Right cardiac atrium (tissue), 5 donors: ENCODE results near the gene EPB41. TPM values are rescaled to one million over a fixed set of nuclear protein-coding genes. Genes with fewer than 3 reads are reported as not detected.

Experiments
- ATAC-seq, 2 donors: fragments of 200-7000 bp; cut with Tn5 transposase; one replicate each; pipeline versions ENCODE4 v1.8.0 to v1.9.1; 2020; ENCODE audit warnings: moderate library complexity in 2 of 2, mild to moderate bottlenecking in 1 of 2
- DNase-seq, 3 donors: peaks; one replicate each; pipeline ENCODE4 v3.0.0-alpha.2; 2020
- H3K27ac ChIP-seq: one replicate; pipeline ENCODE4 v1.5.1; 2013; ENCODE audit warnings: mild to moderate bottlenecking, low read length, control low read depth, moderate library complexity
- H3K27me3 ChIP-seq: one replicate; pipeline ENCODE4 v1.6.1; 2013; ENCODE audit not compliant: control insufficient read depth, insufficient read depth
- H3K4me1 ChIP-seq: one replicate; pipeline ENCODE4 v1.6.1; 2013; ENCODE audit warnings: low read length; ENCODE audit not compliant: control insufficient read depth, insufficient read depth
- H3K4me3 ChIP-seq: one replicate; pipeline ENCODE4 v1.5.1; 2013; ENCODE audit warnings: low read length, control low read depth
- H3K9me3 ChIP-seq: one replicate; pipeline ENCODE4 v1.6.1; 2013; ENCODE audit warnings: low read length; ENCODE audit not compliant: control insufficient read depth
- WGBS: extraction: QIAGEN DNeasy Blood & Tissue Kit; methylation state at CpG from one replicate; pipeline ENCODE4 v1.1.7; 2013; 5-methylcytosine and 5-hydroxymethylcytosine counted together
- intact Hi-C, 4 donors: fragments of 100-400 bp; cut with DNase I; formaldehyde crosslinking; loops; one replicate each; pipeline versions ENCODE4 v1.11.0 to v1.14.0; 2022 to 2023
- polyA plus RNA-seq: library from polyadenylated mRNA; stranded (reverse); fragments of 200-250 nt; gene quantifications from one replicate; pipeline ENCODE4 v1.2.3, GENCODE V29; 2013
- total RNA-seq, 4 donors: library from RNA; stranded (reverse); fragmentation: NEBNext Ultra II Directional; extraction: Animal tissue kit (Norgen Biotek cat#: 25700); gene quantifications; one replicate each; pipeline ENCODE4 v1.2.1, GENCODE V29; 2021
- donor health status: healthy with polysubstance abuse.
- donor health status: DM: no; HTN: yes; CAD: no.
- donor health status: DM: no; HTN: no; CAD: no.
- donor health status: DM: no; HTN: yes; CAD: no; lungs with severe emphysema.
- donor health status: DM: yes; HTN: yes; CAD: no.

EPB41 gene
- total and polyA plus RNA-seq, 5 donors, result 8.9 to 21.1 (median 17.1) TPM

- intact Hi-C loops, result no loop called here
- Histone ChIP-seq H3K27me3 (no peaks in the 10 kb centered on the region), H3K4me3 (no peak overlapping the region), H3K27ac (no peak overlapping the region), H3K4me1 (no peaks in the 10 kb centered on the region), H3K9me3 (no peaks in the 10 kb centered on the region)
- DNase-seq (no peak), ATAC-seq (no peak)
- WGBS, result 82% methylated on average over 2 of the region's 2 CpGs
Measured at GRCh38 chr1:28890836-28891235, 23.5 kb upstream of the EPB41 start.

DNA sequence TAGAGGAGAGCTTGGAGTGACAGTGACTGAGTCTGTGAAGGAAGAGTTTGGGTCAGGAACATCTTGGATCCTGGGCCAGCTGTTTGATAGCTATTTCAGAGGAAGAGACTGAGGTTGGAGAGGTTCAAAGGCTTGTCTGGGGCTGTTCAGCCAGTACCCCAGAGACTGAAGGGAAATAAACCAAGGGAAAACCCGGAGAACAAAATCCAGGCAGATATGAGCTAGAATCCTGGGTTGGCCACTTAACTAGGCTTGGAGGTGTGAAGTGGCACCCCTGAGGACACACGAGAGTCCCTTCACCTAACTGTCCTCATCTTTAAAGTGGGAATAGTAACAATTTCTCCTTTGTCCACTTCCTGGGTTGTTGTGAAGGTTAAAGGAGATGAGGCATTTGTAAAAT lies 23.1 kb upstream of the EPB41 start:
- intact Hi-C loops, result no loop called here
- ATAC-seq, result no peak
- WGBS, result 74% methylated on average over 2 of the region's 2 CpGs

DNA sequence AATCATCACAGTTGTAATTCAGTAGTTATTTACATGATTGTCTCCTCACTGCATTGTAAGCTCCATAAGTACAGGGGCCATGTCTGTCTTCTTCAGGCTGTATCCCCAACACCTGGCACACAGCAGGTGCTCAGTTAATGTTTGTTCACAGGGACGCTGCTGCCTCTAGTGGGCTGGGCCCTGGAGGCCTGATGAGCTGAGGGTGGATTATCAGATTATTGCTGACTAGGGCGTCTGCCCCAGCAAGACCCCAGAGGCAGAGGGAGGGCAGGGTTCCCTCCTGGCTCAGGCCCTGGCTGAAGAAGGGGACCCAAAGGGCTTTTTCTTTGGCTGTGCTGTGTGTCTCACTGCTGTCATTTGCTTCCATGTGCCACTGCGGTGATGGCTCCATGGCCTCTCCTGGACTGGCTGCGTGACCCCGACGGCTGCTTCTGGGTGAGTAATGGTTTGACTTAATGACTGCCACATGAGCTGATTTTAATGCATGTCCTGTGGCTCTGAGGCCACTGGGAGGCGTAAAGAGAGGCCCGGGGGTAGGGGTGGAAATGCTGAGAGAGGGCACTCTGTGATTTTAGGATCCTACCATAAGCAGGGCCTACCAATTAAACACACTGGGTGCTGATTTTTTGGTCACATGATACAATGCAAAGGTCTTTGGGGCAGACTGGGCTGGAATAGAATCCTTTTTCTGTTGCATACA lies 20.8 kb upstream of the EPB41 start:
- Histone ChIP-seq H3K4me3 (no peak overlapping the region), H3K4me1 (peaks cover 6% of the 10 kb centered on the region), H3K27ac (no peak overlapping the region), H3K9me3 (no peaks in the 10 kb centered on the region), H3K27me3 (no peaks in the 10 kb centered on the region)
- intact Hi-C loops, result no loop called here
- no peak for DNase-seq
- 79% methylated on average over 8 of the region's 8 CpGs for WGBS
- ATAC-seq, result no peak

More for the DNA sequence above, 23.1 kb upstream of the EPB41 start:
- no peaks in the 10 kb centered on the region for H3K9me3 ChIP-seq
- no peak overlapping the region for H3K4me3 ChIP-seq
- DNase-seq, result no peak
- no peaks in the 10 kb centered on the region for H3K27me3 ChIP-seq
- no peak overlapping the region for H3K27ac ChIP-seq
- H3K4me1 ChIP-seq, result no peaks in the 10 kb centered on the region

DNA sequence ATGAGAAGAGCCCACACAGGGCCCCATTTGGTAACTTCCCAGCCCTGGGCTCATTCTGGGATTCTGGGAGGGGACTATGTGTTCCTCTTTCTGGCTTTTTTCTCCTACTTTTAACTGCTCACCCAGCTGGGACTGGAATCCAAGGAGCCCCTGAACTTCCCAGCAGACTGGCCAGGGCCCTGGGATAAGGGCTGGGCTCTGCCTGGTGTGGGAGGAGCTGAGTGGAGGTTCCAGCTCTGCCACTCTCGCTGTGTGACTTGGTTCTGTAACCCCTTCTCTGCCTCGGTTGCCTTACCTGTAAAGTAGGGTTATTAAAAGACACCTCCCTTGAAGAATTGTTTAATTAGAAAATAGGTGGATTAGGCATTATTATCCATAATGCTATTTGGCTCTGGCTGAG lies 19.6 kb upstream of the EPB41 start:
- ATAC-seq (no peak), DNase-seq (no peak)
- Histone ChIP-seq H3K27me3 (no peaks in the 10 kb centered on the region), H3K27ac (no peak overlapping the region), H3K4me3 (no peak overlapping the region), H3K9me3 (no peaks in the 10 kb centered on the region), H3K4me1 (peaks cover 12% of the 10 kb centered on the region)
- intact Hi-C loops, result no loop called here
- WGBS, result 70% methylated on average over 2 of the region's 2 CpGs

GRCh38 chr1:28895896-28896608 lies 18.3 kb upstream of the EPB41 start:
- WGBS, result 70% methylated on average over 4 of the region's 4 CpGs
- no peak for DNase-seq

DNA sequence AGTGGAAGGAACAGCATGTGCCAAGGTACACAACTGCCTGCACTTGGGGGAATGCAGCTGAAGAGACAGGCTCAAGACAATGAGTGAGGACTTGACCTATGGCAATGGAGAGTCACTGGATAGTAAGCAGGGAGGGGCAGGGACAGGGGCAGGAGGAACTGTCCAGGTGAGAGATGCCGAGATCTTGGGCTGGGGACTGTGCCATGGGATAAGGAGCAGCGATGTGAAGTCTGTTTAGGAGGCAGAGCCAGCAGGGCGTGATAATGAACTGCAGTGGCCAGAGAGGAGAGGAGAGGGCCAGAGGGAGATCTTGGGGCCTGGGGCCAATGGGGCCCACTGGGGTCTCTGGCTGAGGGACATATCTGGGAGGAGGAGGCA lies 17.8 kb upstream of the EPB41 start:
- 58% methylated on average over 3 of the region's 3 CpGs for WGBS
- DNase-seq, result no peak
- no peaks in the 10 kb centered on the region for H3K27me3 ChIP-seq
- H3K4me3 ChIP-seq, result no peak overlapping the region
- peaks cover 12% of the 10 kb centered on the region for H3K4me1 ChIP-seq
- no peaks in the 10 kb centered on the region for H3K9me3 ChIP-seq
- no peak for ATAC-seq
- no peak overlapping the region for H3K27ac ChIP-seq
- intact Hi-C loops, result no loop called here

More at GRCh38 chr1:28895896-28896608, 18.3 kb upstream of the EPB41 start:
- H3K4me3 ChIP-seq, result no peak overlapping the region
- no peak overlapping the region for H3K27ac ChIP-seq
- intact Hi-C loops, result no loop called here
- no peaks in the 10 kb centered on the region for H3K9me3 ChIP-seq
- ATAC-seq, result no peak
- H3K27me3 ChIP-seq, result no peaks in the 10 kb centered on the region
- peaks cover 12% of the 10 kb centered on the region for H3K4me1 ChIP-seq

DNA sequence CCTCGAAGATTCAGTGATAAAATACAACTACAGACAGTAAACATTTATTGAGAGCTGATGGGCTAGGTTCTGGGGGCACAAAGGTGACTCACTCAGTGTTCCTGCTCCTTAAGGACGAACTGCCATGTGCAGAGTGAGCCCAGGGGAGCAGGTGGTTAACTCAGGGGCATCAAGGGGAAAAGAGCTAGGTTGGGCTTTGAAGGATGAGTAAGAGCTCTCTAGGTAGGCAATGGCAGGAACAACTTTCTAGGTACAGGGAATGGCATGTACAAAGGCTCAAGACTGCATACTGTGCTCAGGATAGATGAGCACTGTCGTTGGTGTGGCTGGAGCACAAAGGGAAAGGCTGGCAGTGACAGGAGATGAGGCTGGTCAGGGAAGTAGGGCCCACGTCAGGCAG lies 16.6 kb upstream of the EPB41 start:
- Histone ChIP-seq H3K4me3 (no peak overlapping the region), H3K9me3 (no peaks in the 10 kb centered on the region), H3K27me3 (no peaks in the 10 kb centered on the region), H3K27ac (no peak overlapping the region), H3K4me1 (peaks cover 12% of the 10 kb centered on the region)
- 85% methylated on average over 4 of the region's 4 CpGs for WGBS
- DNase-seq, result no peak
- no peak for ATAC-seq
- intact Hi-C loops, result no loop called here

DNA sequence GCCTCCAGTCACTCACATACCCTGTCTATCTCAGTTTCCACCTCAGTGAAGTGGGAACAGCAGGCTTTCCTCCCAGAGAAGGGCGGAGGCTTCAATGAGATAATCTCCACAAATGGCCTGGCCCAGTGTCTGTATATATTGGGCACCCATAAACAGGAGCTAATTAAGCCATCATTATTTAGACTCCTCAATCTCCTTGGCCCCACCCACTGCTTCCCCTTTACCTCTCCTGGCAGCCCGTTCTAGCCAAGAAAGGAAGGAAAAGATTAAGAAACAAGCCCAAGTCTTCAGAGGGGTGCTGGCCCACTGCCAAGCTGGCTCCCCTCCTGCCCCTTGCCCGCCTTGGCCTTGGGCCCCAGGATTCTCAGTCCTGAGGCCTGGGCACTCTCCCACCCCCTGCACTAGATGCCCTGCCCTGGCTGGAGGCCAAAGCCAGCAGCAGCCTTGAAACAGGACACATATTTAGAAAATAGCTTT lies 15.9 kb upstream of the EPB41 start:
- WGBS, result 44% methylated on average over 3 of the region's 3 CpGs
- intact Hi-C loops, result no loop called here
- H3K27ac ChIP-seq, result no peak overlapping the region

DNA sequence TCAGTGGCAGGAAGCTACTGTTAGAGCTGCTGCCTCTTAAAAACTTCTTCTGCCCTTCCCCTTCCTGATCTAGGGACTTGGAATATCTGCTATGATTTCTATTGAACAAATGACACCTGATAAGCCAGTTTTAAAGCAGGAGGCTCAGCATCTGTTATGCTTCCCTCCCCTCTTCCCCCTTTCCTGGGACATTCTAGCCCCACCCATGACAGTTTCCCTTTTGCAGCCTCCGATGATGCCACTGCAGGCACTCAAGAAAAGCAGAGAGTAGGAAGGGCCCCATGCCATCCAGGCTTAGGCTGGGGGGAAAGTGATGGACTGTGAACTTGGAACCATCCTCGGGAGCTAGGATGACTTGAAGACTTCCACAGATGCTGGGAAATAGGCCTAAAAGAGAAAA lies 15.1 kb upstream of the EPB41 start:
- 24% methylated on average over 2 of the region's 2 CpGs for WGBS
- ATAC-seq (no peak), DNase-seq (no peak)
- H3K9me3 ChIP-seq, result no peaks in the 10 kb centered on the region
- intact Hi-C loops, result no loop called here
- H3K27me3 ChIP-seq, result no peaks in the 10 kb centered on the region
- no peak overlapping the region for H3K4me3 ChIP-seq
- peaks cover 12% of the 10 kb centered on the region for H3K4me1 ChIP-seq
- no peak overlapping the region for H3K27ac ChIP-seq

More for the DNA sequence above, 15.9 kb upstream of the EPB41 start:
- ATAC-seq (peak; percentile 42 to 49), DNase-seq (peak; percentile 40 to 80 (median 75))
- Histone ChIP-seq H3K4me1 (peaks cover 12% of the 10 kb centered on the region), H3K27me3 (no peaks in the 10 kb centered on the region), H3K4me3 (no peak overlapping the region), H3K9me3 (no peaks in the 10 kb centered on the region)

DNA sequence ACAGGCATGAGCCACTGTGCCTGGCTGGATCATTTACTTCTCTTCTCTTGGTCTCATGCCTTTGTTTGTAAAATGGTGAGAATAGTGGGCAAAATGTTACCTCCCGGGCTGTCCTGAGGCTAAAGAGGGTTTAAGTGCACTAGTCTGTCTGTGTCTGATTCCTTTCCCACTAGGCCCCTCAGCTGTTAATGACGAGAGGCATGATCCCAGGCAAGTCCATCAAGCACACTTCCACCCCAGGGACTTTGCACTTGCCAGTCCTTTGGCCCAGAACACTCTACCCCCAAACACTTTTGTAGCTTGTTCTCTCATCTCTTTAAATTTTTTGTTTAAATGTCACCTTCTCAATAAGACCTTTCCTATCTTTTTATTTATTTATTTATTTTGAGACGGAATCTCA lies 13.8 kb upstream of the EPB41 start:
- ATAC-seq (no peak), DNase-seq (no peak)
- no peaks in the 10 kb centered on the region for H3K27me3 ChIP-seq
- intact Hi-C loops, result no loop called here
- H3K27ac ChIP-seq, result no peak overlapping the region
- WGBS, result 93% methylated on average over 3 of the region's 3 CpGs
- H3K4me3 ChIP-seq, result no peak overlapping the region
- peaks cover 12% of the 10 kb centered on the region for H3K4me1 ChIP-seq
- H3K9me3 ChIP-seq, result no peaks in the 10 kb centered on the region

DNA sequence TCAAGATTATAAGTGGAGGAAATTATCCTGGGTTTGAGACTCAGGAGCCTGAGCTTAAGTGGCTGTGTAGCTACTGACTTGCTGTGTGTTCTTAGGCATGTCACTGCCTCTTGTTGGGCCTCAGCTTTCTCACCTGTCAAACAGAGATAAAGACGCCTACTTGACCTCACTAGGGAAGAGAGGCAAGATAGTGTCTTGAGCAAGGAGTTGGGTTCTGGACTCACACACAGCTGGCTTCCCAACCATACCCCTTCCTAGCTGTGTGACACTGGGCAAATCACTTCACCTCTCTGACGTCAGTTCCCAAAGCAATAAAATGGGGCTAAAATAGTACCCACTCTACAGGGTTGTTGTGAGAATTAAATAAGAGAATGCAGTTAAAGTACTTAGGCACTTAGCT lies 11.6 kb upstream of the EPB41 start:
- ATAC-seq (no peak), DNase-seq (no peak)
- no peak overlapping the region for H3K27ac ChIP-seq
- intact Hi-C loops, result no loop called here
- WGBS, result 93% methylated on average over 2 of the region's 2 CpGs
- H3K4me1 ChIP-seq, result peaks cover 13% of the 10 kb centered on the region
- H3K27me3 ChIP-seq, result no peaks in the 10 kb centered on the region
- H3K4me3 ChIP-seq, result no peak overlapping the region
- H3K9me3 ChIP-seq, result no peaks in the 10 kb centered on the region
